ENCODE measurements around the gene GPC3. TPM values are rescaled to one million over a fixed set of nuclear protein-coding genes. Genes with fewer than 3 reads are reported as not detected.
A peak's percentile ranks its signal among the peaks of the same experiment; 100 is the strongest.

GPC3 gene
- total and polyA plus RNA-seq, 2 donors (not counting 3 experiments of a cell fraction or from before 2014, with no cell fraction given) = not detected

DNA sequence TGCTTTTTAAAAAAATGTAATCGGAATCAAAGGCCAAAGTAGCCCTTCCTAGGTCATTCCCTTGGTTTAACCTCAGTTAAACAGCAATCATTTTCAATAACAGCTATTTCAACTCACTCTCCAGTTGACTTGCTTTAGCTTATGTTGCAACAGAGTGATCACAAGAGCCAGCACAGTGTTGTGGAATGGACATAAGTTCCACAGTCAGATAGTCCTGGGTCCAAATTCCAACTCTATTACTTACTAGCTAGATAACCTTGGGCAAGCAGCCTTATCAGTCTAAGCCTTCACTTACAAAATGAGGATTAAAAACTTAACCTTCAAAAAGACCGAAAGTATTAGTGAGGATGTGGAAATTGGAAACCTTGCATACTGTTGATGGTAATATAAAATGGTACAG lies 9.2 kb upstream of the GPC3 start:
- Histone ChIP-seq H3K9me1 (replicated peaks; ENCODE audit: control insufficient read depth, extremely low read depth, insufficient read depth, low read length) (no peaks in the 10 kb centered on the region), H2AFZ (ENCODE audit: low read depth, low read length) (no peak overlapping the region), H3K27me3 (ENCODE audit: control insufficient read depth in 2 of 2, insufficient read depth in 2 of 2, low read length in 2 of 2) (no peaks in the 10 kb centered on the region), H3K4me1 (ENCODE audit: control insufficient read depth, extremely low read depth, insufficient read depth, low read length) (no peaks in the 10 kb centered on the region), H3K4me3 (replicated peaks in 1 of 3; ENCODE audit: insufficient read depth in 1 of 3, low read depth in 1 of 3, low read length in 3 of 3) (no peak overlapping the region), H3K79me2 (ENCODE audit: control insufficient read depth, insufficient read depth, low read length) (no peaks in the 10 kb centered on the region), H3K4me2 (ENCODE audit: insufficient read depth, low read length) (no peak overlapping the region), H3K9me3 (replicated peaks; ENCODE audit: control insufficient read depth, insufficient read depth, low read length) (no peaks in the 10 kb centered on the region), H4K20me1 (replicated peaks; ENCODE audit: control insufficient read depth, extremely low read depth, insufficient read depth, low read length) (no peaks in the 10 kb centered on the region), H3K27ac (ENCODE audit: insufficient read depth, low read depth, low read length) (no peak overlapping the region), H3K9ac (replicated peaks; ENCODE audit: extremely low read depth, insufficient read depth, low read length) (no peak overlapping the region), H3K36me3 (ENCODE audit: control insufficient read depth in 2 of 2, extremely low read depth in 1 of 2, insufficient read depth in 2 of 2, low read length in 2 of 2) (no peaks in the 10 kb centered on the region)
- FAIRE-seq = peak; percentile 71
- TF ChIP-seq, protein P1, sequence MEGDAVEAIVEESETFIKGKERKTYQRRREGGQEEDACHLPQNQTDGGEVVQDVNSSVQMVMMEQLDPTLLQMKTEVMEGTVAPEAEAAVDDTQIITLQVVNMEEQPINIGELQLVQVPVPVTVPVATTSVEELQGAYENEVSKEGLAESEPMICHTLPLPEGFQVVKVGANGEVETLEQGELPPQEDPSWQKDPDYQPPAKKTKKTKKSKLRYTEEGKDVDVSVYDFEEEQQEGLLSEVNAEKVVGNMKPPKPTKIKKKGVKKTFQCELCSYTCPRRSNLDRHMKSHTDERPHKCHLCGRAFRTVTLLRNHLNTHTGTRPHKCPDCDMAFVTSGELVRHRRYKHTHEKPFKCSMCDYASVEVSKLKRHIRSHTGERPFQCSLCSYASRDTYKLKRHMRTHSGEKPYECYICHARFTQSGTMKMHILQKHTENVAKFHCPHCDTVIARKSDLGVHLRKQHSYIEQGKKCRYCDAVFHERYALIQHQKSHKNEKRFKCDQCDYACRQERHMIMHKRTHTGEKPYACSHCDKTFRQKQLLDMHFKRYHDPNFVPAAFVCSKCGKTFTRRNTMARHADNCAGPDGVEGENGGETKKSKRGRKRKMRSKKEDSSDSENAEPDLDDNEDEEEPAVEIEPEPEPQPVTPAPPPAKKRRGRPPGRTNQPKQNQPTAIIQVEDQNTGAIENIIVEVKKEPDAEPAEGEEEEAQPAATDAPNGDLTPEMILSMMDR (IDR thresholded peaks at IDR 0.05; ENCODE audit: extremely low read depth in 1 of 2, insufficient read depth in 1 of 2, low read depth in 1 of 2, low read length in 2 of 2) = no peak
- TF ChIP-seq FOS (IDR thresholded peaks at IDR 0.05; ENCODE audit: borderline replicate concordance, insufficient read depth, low read length) (no peak), MYC (IDR thresholded peaks at IDR 0.05; ENCODE audit: low read depth, low read length) (no peak), EZH2 (IDR thresholded peaks at IDR 0.05; ENCODE audit: borderline replicate concordance, low read depth, low read length, severe bottlenecking) (no peak), POLR2A (IDR thresholded peaks at IDR 0.05; ENCODE audit: low read depth, low read length) (no peak), GATA2 (IDR thresholded peaks at IDR 0.05; ENCODE audit: insufficient read depth, insufficient read length, low read depth, low read length) (no peak), POLR2AphosphoS5 (IDR thresholded peaks at IDR 0.05; ENCODE audit: insufficient read depth, low read depth, low read length) (no peak)
- TF ChIP-seq, protein P2, sequence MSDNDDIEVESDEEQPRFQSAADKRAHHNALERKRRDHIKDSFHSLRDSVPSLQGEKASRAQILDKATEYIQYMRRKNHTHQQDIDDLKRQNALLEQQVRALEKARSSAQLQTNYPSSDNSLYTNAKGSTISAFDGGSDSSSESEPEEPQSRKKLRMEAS (IDR thresholded peaks at IDR 0.05; ENCODE audit: insufficient read depth, insufficient read length) = no peak
- DNase-seq (ENCODE audit: low read depth, low spot score) = no peak
- CTCF ChIA-PET = no interaction called here
- dilution Hi-C loops (cut with MboI; ENCODE audit: extremely low pct_ligation_motif_present, low sequenced_read_pairs) = no loop called here
- intact Hi-C loops (cut with micrococcal nuclease) = no loop called here
- POLR2A ChIA-PET = no interaction called here
- BruUV-seq (replicated peaks) = no TSS peak
